Activated B cell treated with CpG ODN at 0.5 μM for 24 hours (primary cell): ENCODE measurements around the gene MASP1. TPM values are rescaled to one million over a fixed set of nuclear protein-coding genes. Genes with fewer than 3 reads are reported as not detected.

Experiments
- ATAC-seq: fragments of 200-7000 bp; cut with Tn5 transposase; one replicate; pipeline ENCODE4 v1.10.0; 2021; ENCODE audit warnings: low read depth, mild to moderate bottlenecking, moderate library complexity
- CTCF ChIA-PET: fragments of 350-600 bp; sonication (Branson Sonifier 250); formaldehyde crosslinking; loops from one replicate; lab custom pipeline; 2021; ENCODE audit warnings: antibody characterized with exemption; lab: Charles Lee
- POLR2A ChIA-PET: fragments of 350-600 bp; sonication (Branson Sonifier 250); formaldehyde crosslinking; loops from one replicate; lab custom pipeline; 2021; ENCODE audit warnings: antibody characterized with exemption; lab: Charles Lee
- DNase-seq: peaks from one replicate; pipeline ENCODE4 v3.0.0; 2022
- H3K27ac Mint-ChIP-seq: one replicate; pipeline ENCODE4 v1.8.0; 2020; ENCODE audit warnings: mixed read lengths
- H3K27me3 Mint-ChIP-seq: one replicate; pipeline ENCODE4 v1.8.0; 2021; ENCODE audit warnings: mixed read lengths
- H3K36me3 Mint-ChIP-seq: one replicate; pipeline ENCODE4 v1.8.0; 2021; ENCODE audit warnings: low read depth, mixed read lengths
- H3K4me1 Mint-ChIP-seq: one replicate; pipeline ENCODE4 v1.8.0; 2021; ENCODE audit warnings: mixed read lengths
- H3K4me3 Mint-ChIP-seq: one replicate; pipeline ENCODE4 v1.8.0; 2020; ENCODE audit warnings: mild to moderate bottlenecking, mixed read lengths
- H3K9me3 Mint-ChIP-seq: one replicate; pipeline ENCODE4 v1.8.0; 2020; ENCODE audit warnings: mixed read lengths
- CTCF ChIP-seq: fragments of 200-600 bp; IDR thresholded peaks from one replicate; pipeline ENCODE4 v1.8.0; 2022; ENCODE audit warnings: antibody characterized with exemption, mild to moderate bottlenecking
- intact Hi-C: fragments of 100-400 bp; cut with micrococcal nuclease; formaldehyde crosslinking; loops from one replicate; pipeline ENCODE4 v1.15.1; 2024
- total RNA-seq: library from RNA; stranded (reverse); gene quantifications from 2 replicates; pipeline ENCODE4 v1.2.3, GENCODE V29; 2022

The MASP1 gene
- total RNA-seq, 1 donor from 2014 or later = not detected

- Mint-ChIP-seq H3K27ac (no peak overlapping the region), H3K27me3 (peaks cover 23% of the 10 kb centered on the region), H3K9me3 (no peaks in the 10 kb centered on the region), H3K36me3 (no peaks in the 10 kb centered on the region), H3K4me1 (no peaks in the 10 kb centered on the region), H3K4me3 (no peak overlapping the region)
- intact Hi-C loops = no loop called here
- no peak for ATAC-seq
- no peak for TF ChIP-seq CTCF
- DNase-seq = no peak
- ChIA-PET POLR2A (no interaction called here), CTCF (no interaction called here)
Measured at GRCh38 chr3:187287256-187287655, 4.3 kb downstream of the MASP1 start.

GRCh38 chr3:187286467-187287059, 5.0 kb downstream of the MASP1 start:
- no peak overlapping the region for H3K27ac Mint-ChIP-seq
- DNase-seq (no peak), ATAC-seq (no peak)
- TF ChIP-seq CTCF = no peak
- CTCF ChIA-PET = no interaction called here
- POLR2A ChIA-PET = no interaction called here
- H3K4me1 Mint-ChIP-seq = no peaks in the 10 kb centered on the region
- intact Hi-C loops = no loop called here
- no peak overlapping the region for H3K4me3 Mint-ChIP-seq
- no peaks in the 10 kb centered on the region for H3K9me3 Mint-ChIP-seq
- no peaks in the 10 kb centered on the region for H3K36me3 Mint-ChIP-seq
- H3K27me3 Mint-ChIP-seq = peaks cover 25% of the 10 kb centered on the region

GRCh38 chr3:187281191-187281714, 10.3 kb downstream of the MASP1 start:
- CTCF ChIA-PET = no interaction called here
- intact Hi-C loops = no loop called here
- DNase-seq (no peak), ATAC-seq (no peak)
- POLR2A ChIA-PET = no interaction called here
- no peak overlapping the region for H3K4me3 Mint-ChIP-seq
- H3K27ac Mint-ChIP-seq = no peak overlapping the region
- peaks cover 17% of the 10 kb centered on the region for H3K27me3 Mint-ChIP-seq
- TF ChIP-seq CTCF = no peak
- H3K9me3 Mint-ChIP-seq = no peaks in the 10 kb centered on the region
- no peaks in the 10 kb centered on the region for H3K36me3 Mint-ChIP-seq
- no peaks in the 10 kb centered on the region for H3K4me1 Mint-ChIP-seq

GRCh38 chr3:187280644-187281043, 10.9 kb downstream of the MASP1 start:
- no peak for ATAC-seq
- H3K27me3 Mint-ChIP-seq = peaks cover 17% of the 10 kb centered on the region
- ChIA-PET CTCF (no interaction called here), POLR2A (no interaction called here)
- no peak overlapping the region for H3K27ac Mint-ChIP-seq
- H3K4me1 Mint-ChIP-seq = no peaks in the 10 kb centered on the region
- H3K9me3 Mint-ChIP-seq = no peaks in the 10 kb centered on the region
- H3K4me3 Mint-ChIP-seq = no peak overlapping the region
- TF ChIP-seq CTCF = no peak
- no peak for DNase-seq
- no peaks in the 10 kb centered on the region for H3K36me3 Mint-ChIP-seq
- intact Hi-C loops = no loop called here

GRCh38 chr3:187277129-187277462, 14.4 kb downstream of the MASP1 start:
- ChIA-PET CTCF (no interaction called here), POLR2A (no interaction called here)
- no peaks in the 10 kb centered on the region for H3K9me3 Mint-ChIP-seq
- DNase-seq = no peak
- peaks cover 14% of the 10 kb centered on the region for H3K27me3 Mint-ChIP-seq
- intact Hi-C loops = no loop called here
- no peaks in the 10 kb centered on the region for H3K36me3 Mint-ChIP-seq
- no peak for ATAC-seq
- no peak overlapping the region for H3K27ac Mint-ChIP-seq
- no peak for TF ChIP-seq CTCF
- no peak overlapping the region for H3K4me3 Mint-ChIP-seq
- H3K4me1 Mint-ChIP-seq = no peaks in the 10 kb centered on the region
